ENCODE data around the gene CFAP57. TPM values are rescaled to one million over a fixed set of nuclear protein-coding genes. Genes with fewer than 3 reads are reported as not detected.

CFAP57 gene
- total RNA-seq, 4 donors from 2014 or later, result 0.10 to 0.81 (median 0.11) TPM; not detected in 1

- H3K4me1 ChIP-seq, result peaks cover 4% of the 10 kb centered on the region
- no peaks in the 10 kb centered on the region for H3K36me3 ChIP-seq
- no peaks in the 10 kb centered on the region for H3K9me3 ChIP-seq
- 92% methylated on average over 9 of the region's 9 CpGs for WGBS
- no peak overlapping the region for H3K27ac ChIP-seq
- no peak overlapping the region for H3K4me3 ChIP-seq
- H3K27me3 ChIP-seq, result no peaks in the 10 kb centered on the region
- DNase-seq (ENCODE audit: low spot score in 2 of 2), result no peak
- TF ChIP-seq POLR2A (IDR thresholded peaks at IDR 0.05), result no peak
- no peak for TF ChIP-seq EP300 (IDR thresholded peaks at IDR 0.05)
- TF ChIP-seq POLR2AphosphoS5 (IDR thresholded peaks at IDR 0.05), result no peak
- no peak for TF ChIP-seq CTCF (IDR thresholded peaks at IDR 0.05)
Measured at GRCh38 chr1:43288058-43288784, 116.1 kb downstream of the CFAP57 start.

GRCh38 chr1:43288785-43289706 lies 116.9 kb downstream of the CFAP57 start:
- TF ChIP-seq POLR2A (IDR thresholded peaks at IDR 0.05), result no peak
- TF ChIP-seq CTCF (IDR thresholded peaks at IDR 0.05), result no peak
- no peak for TF ChIP-seq POLR2AphosphoS5 (IDR thresholded peaks at IDR 0.05)
- no peak for TF ChIP-seq EP300 (IDR thresholded peaks at IDR 0.05)
- Histone ChIP-seq H3K4me3 (no peak overlapping the region), H3K27ac (no peak overlapping the region), H3K36me3 (no peaks in the 10 kb centered on the region), H3K4me1 (peaks cover 12% of the 10 kb centered on the region), H3K9me3 (no peaks in the 10 kb centered on the region), H3K27me3 (no peaks in the 10 kb centered on the region)
- DNase-seq (ENCODE audit: low spot score in 2 of 2), result no peak
- WGBS, result 79% methylated on average over 12 of the region's 12 CpGs

GRCh38 chr1:43292216-43292615 lies 120.1 kb downstream of the CFAP57 start:
- H3K36me3 ChIP-seq, result no peaks in the 10 kb centered on the region
- no peak for TF ChIP-seq CTCF (IDR thresholded peaks at IDR 0.05)
- no peak for TF ChIP-seq POLR2A (IDR thresholded peaks at IDR 0.05)
- no peak for TF ChIP-seq EP300 (IDR thresholded peaks at IDR 0.05)
- no peak for TF ChIP-seq POLR2AphosphoS5 (IDR thresholded peaks at IDR 0.05)
- no peaks in the 10 kb centered on the region for H3K9me3 ChIP-seq
- DNase-seq (ENCODE audit: low spot score in 2 of 2), result no peak
- H3K4me3 ChIP-seq, result no peak overlapping the region
- 86% methylated on average over 7 of the region's 7 CpGs for WGBS
- H3K27me3 ChIP-seq, result no peaks in the 10 kb centered on the region
- H3K4me1 ChIP-seq, result peaks cover 36% of the 10 kb centered on the region
- H3K27ac ChIP-seq, result no peak overlapping the region

GRCh38 chr1:43292679-43293078 lies 120.5 kb downstream of the CFAP57 start:
- WGBS, result 78% methylated on average over 5 of the region's 5 CpGs
- no peak for TF ChIP-seq POLR2A (IDR thresholded peaks at IDR 0.05)
- TF ChIP-seq CTCF (IDR thresholded peaks at IDR 0.05), result no peak
- TF ChIP-seq EP300 (IDR thresholded peaks at IDR 0.05), result no peak
- no peak for TF ChIP-seq POLR2AphosphoS5 (IDR thresholded peaks at IDR 0.05)
- peaks cover 36% of the 10 kb centered on the region for H3K4me1 ChIP-seq
- H3K4me3 ChIP-seq, result no peak overlapping the region
- H3K36me3 ChIP-seq, result no peaks in the 10 kb centered on the region
- no peak overlapping the region for H3K27ac ChIP-seq
- no peaks in the 10 kb centered on the region for H3K27me3 ChIP-seq
- DNase-seq (ENCODE audit: low spot score in 2 of 2), result no peak
- H3K9me3 ChIP-seq, result no peaks in the 10 kb centered on the region

- peak overlapping the region; percentile 27 for H3K27ac ChIP-seq
- no peaks in the 10 kb centered on the region for H3K36me3 ChIP-seq
- no peak for DNase-seq (ENCODE audit: low spot score in 2 of 2)
- no peaks in the 10 kb centered on the region for H3K9me3 ChIP-seq
- 85% methylated on average over 2 of the region's 2 CpGs for WGBS
- no peak for TF ChIP-seq EP300 (IDR thresholded peaks at IDR 0.05)
- TF ChIP-seq POLR2A (IDR thresholded peaks at IDR 0.05), result no peak
- TF ChIP-seq POLR2AphosphoS5 (IDR thresholded peaks at IDR 0.05), result no peak
- no peak for TF ChIP-seq CTCF (IDR thresholded peaks at IDR 0.05)
- H3K4me3 ChIP-seq, result no peak overlapping the region
- no peaks in the 10 kb centered on the region for H3K27me3 ChIP-seq
- H3K4me1 ChIP-seq, result peaks cover 36% of the 10 kb centered on the region
Measured at GRCh38 chr1:43293176-43293575, 121.0 kb downstream of the CFAP57 start.

Data from suprapubic skin (tissue), 4 donors.